ENCODE measurements around the gene ABLIM3.
A peak's percentile ranks its signal among the peaks of the same experiment; 100 is the strongest.

ABLIM3 gene

GRCh38 chr5:149133795-149134777 is 7.2 kb upstream of the ABLIM3 start:
- no peak overlapping the region for H3K4me3 ChIP-seq (ENCODE audit: low read depth, low read length)
- no peak overlapping the region for H2AFZ ChIP-seq (ENCODE audit: low read length, unreplicated experiment)
- peak overlapping the region; percentile 97 for H3K27ac ChIP-seq (ENCODE audit: low read depth, low read length)

GRCh38 chr5:149134778-149135500 is 6.4 kb upstream of the ABLIM3 start:
- Histone ChIP-seq H3K27ac (ENCODE audit: low read depth, low read length) (peak overlapping the region; percentile 97), H2AFZ (ENCODE audit: low read length, unreplicated experiment) (no peak overlapping the region)

More at GRCh38 chr5:149133795-149134777, 7.2 kb upstream of the ABLIM3 start:
- no peaks in the 10 kb centered on the region for H3K27me3 ChIP-seq (ENCODE audit: insufficient read depth, low read length)
- H3K36me3 ChIP-seq (ENCODE audit: insufficient read depth, low read length): no peaks in the 10 kb centered on the region
- H3K4me1 ChIP-seq (ENCODE audit: control insufficient read depth, insufficient read depth, low read length, unreplicated experiment): peaks cover 66% of the 10 kb centered on the region
- H3K79me2 ChIP-seq (ENCODE audit: control insufficient read depth, insufficient read depth, low read length, unreplicated experiment): no peaks in the 10 kb centered on the region

GRCh38 chr5:149135536-149136201 is 5.6 kb upstream of the ABLIM3 start:
- peak overlapping the region; percentile 97 for H3K27ac ChIP-seq (ENCODE audit: low read depth, low read length)
- no peaks in the 10 kb centered on the region for H3K27me3 ChIP-seq (ENCODE audit: insufficient read depth, low read length)
- H2AFZ ChIP-seq (ENCODE audit: low read length, unreplicated experiment): no peak overlapping the region
- peaks cover 61% of the 10 kb centered on the region for H3K4me1 ChIP-seq (ENCODE audit: control insufficient read depth, insufficient read depth, low read length, unreplicated experiment)
- peak overlapping the region; percentile 7; the same call in 1 of the 2 replicates for H3K4me3 ChIP-seq (ENCODE audit: low read depth, low read length)
- H3K36me3 ChIP-seq (ENCODE audit: insufficient read depth, low read length): no peaks in the 10 kb centered on the region
- peaks cover 1% of the 10 kb centered on the region for H3K79me2 ChIP-seq (ENCODE audit: control insufficient read depth, insufficient read depth, low read length, unreplicated experiment)

More at GRCh38 chr5:149134778-149135500, 6.4 kb upstream of the ABLIM3 start:
- Histone ChIP-seq H3K4me3 (ENCODE audit: low read depth, low read length) (peak overlapping the region; percentile 7; the same call in 1 of the 2 replicates), H3K79me2 (ENCODE audit: control insufficient read depth, insufficient read depth, low read length, unreplicated experiment) (no peaks in the 10 kb centered on the region), H3K27me3 (ENCODE audit: insufficient read depth, low read length) (no peaks in the 10 kb centered on the region), H3K36me3 (ENCODE audit: insufficient read depth, low read length) (no peaks in the 10 kb centered on the region), H3K4me1 (ENCODE audit: control insufficient read depth, insufficient read depth, low read length, unreplicated experiment) (peaks cover 65% of the 10 kb centered on the region)

GRCh38 chr5:149138182-149138923 is 2.9 kb upstream of the ABLIM3 start:
- Histone ChIP-seq H3K36me3 (ENCODE audit: insufficient read depth, low read length) (no peaks in the 10 kb centered on the region), H3K27ac (ENCODE audit: low read depth, low read length) (no peak overlapping the region), H3K4me1 (ENCODE audit: control insufficient read depth, insufficient read depth, low read length, unreplicated experiment) (peaks cover 44% of the 10 kb centered on the region), H3K4me3 (ENCODE audit: low read depth, low read length) (no peak overlapping the region), H2AFZ (ENCODE audit: low read length, unreplicated experiment) (no peak overlapping the region), H3K79me2 (ENCODE audit: control insufficient read depth, insufficient read depth, low read length, unreplicated experiment) (peaks cover 23% of the 10 kb centered on the region), H3K27me3 (ENCODE audit: insufficient read depth, low read length) (no peaks in the 10 kb centered on the region)

GRCh38 chr5:149140197-149141002 is 893 bp upstream of the ABLIM3 start:
- Histone ChIP-seq H2AFZ (ENCODE audit: low read length, unreplicated experiment) (peak overlapping the region; percentile 70), H3K4me1 (ENCODE audit: control insufficient read depth, insufficient read depth, low read length, unreplicated experiment) (peaks cover 38% of the 10 kb centered on the region), H3K27me3 (ENCODE audit: insufficient read depth, low read length) (no peaks in the 10 kb centered on the region), H3K36me3 (ENCODE audit: insufficient read depth, low read length) (peaks cover 9% of the 10 kb centered on the region), H3K79me2 (ENCODE audit: control insufficient read depth, insufficient read depth, low read length, unreplicated experiment) (peaks cover 43% of the 10 kb centered on the region), H3K4me3 (ENCODE audit: low read depth, low read length) (peak overlapping the region; percentile 98; the same call in 1 of the 2 replicates), H3K27ac (ENCODE audit: low read depth, low read length) (peak overlapping the region; percentile 89)

GRCh38 chr5:149141957-149142851 is 911 bp downstream of the ABLIM3 start:
- H3K4me1 ChIP-seq (ENCODE audit: control insufficient read depth, insufficient read depth, low read length, unreplicated experiment): peaks cover 20% of the 10 kb centered on the region
- peak overlapping the region; percentile 89 for H3K27ac ChIP-seq (ENCODE audit: low read depth, low read length)

GRCh38 chr5:149143470-149143869 is 2.2 kb downstream of the ABLIM3 start:
- peaks cover 28% of the 10 kb centered on the region for H3K4me1 ChIP-seq (ENCODE audit: control insufficient read depth, insufficient read depth, low read length, unreplicated experiment)
- H3K36me3 ChIP-seq (ENCODE audit: insufficient read depth, low read length): peaks cover 33% of the 10 kb centered on the region
- no peak overlapping the region for H2AFZ ChIP-seq (ENCODE audit: low read length, unreplicated experiment)
- H3K79me2 ChIP-seq (ENCODE audit: control insufficient read depth, insufficient read depth, low read length, unreplicated experiment): peaks cover 74% of the 10 kb centered on the region
- no peaks in the 10 kb centered on the region for H3K27me3 ChIP-seq (ENCODE audit: insufficient read depth, low read length)
- peak overlapping the region; percentile 75 for H3K4me3 ChIP-seq (ENCODE audit: low read depth, low read length)
- H3K27ac ChIP-seq (ENCODE audit: low read depth, low read length): peak overlapping the region; percentile 89

More at GRCh38 chr5:149141957-149142851, 911 bp downstream of the ABLIM3 start:
- H2AFZ ChIP-seq (ENCODE audit: low read length, unreplicated experiment): peak overlapping the region; percentile 33
- no peaks in the 10 kb centered on the region for H3K27me3 ChIP-seq (ENCODE audit: insufficient read depth, low read length)
- peaks cover 26% of the 10 kb centered on the region for H3K36me3 ChIP-seq (ENCODE audit: insufficient read depth, low read length)
- H3K4me3 ChIP-seq (ENCODE audit: low read depth, low read length): peak overlapping the region; percentile 98
- peaks cover 61% of the 10 kb centered on the region for H3K79me2 ChIP-seq (ENCODE audit: control insufficient read depth, insufficient read depth, low read length, unreplicated experiment)

- no peak overlapping the region for H2AFZ ChIP-seq (ENCODE audit: low read length, unreplicated experiment)
- peaks cover 86% of the 10 kb centered on the region for H3K79me2 ChIP-seq (ENCODE audit: control insufficient read depth, insufficient read depth, low read length, unreplicated experiment)
- peaks cover 37% of the 10 kb centered on the region for H3K36me3 ChIP-seq (ENCODE audit: insufficient read depth, low read length)
- H3K27me3 ChIP-seq (ENCODE audit: insufficient read depth, low read length): no peaks in the 10 kb centered on the region
- peak overlapping the region; percentile 89 for H3K27ac ChIP-seq (ENCODE audit: low read depth, low read length)
- H3K4me1 ChIP-seq (ENCODE audit: control insufficient read depth, insufficient read depth, low read length, unreplicated experiment): peaks cover 39% of the 10 kb centered on the region
- H3K4me3 ChIP-seq (ENCODE audit: low read depth, low read length): peak overlapping the region; percentile 75
Observed at GRCh38 chr5:149144637-149145036, 3.3 kb downstream of the ABLIM3 start.
